K562 (cell line): ENCODE measurements around the gene DCAF11. TPM values are rescaled to one million over a fixed set of nuclear protein-coding genes. Genes with fewer than 3 reads are reported as not detected.

ENCODE experiments used
- ATAC-seq: fragments of 200-7000 bp; cut with Tn5 transposase; 3 replicates; pipeline ENCODE4 v1.9.1; 2020; ENCODE audit warnings: moderate library complexity
- BruUV-seq: library from RNA; stranded (reverse); fragments of 400-500 nt; replicated peaks from 2 replicates; lab custom pipeline; 2021; lab: Mats Ljungman, UMichigan
- CTCF ChIA-PET: fragments of 300-600 bp; formaldehyde crosslinking; extraction: SDS; loops from one replicate; lab custom pipeline; 2021; ENCODE audit warnings: low intra/inter-chr PET ratio; lab: Yijun Ruan, JAX
- POLR2A ChIA-PET: fragments of 300-600, 350-650 bp; sonication (Branson Sonifier 250); formaldehyde crosslinking; extraction: SDS; loops from one replicate; lab custom pipeline; 2021; ENCODE audit warnings: antibody characterized with exemption, inconsistent platforms; lab: Yijun Ruan, JAX
- DNase-seq, 4 experiments: peaks; one replicate each; pipeline versions ENCODE4 v3.0.0 to v3.0.0-alpha.2; 2011 to 2018; ENCODE audit warnings: low spot score in 3 of 4, mixed read lengths in 3 of 4; ENCODE audit errors: extremely low read depth in 1 of 4
- FAIRE-seq: peaks from 2 replicates; lab custom pipeline; 2011; peaks lifted over from hg19 to GRCh38; lab: Jason Lieb, UNC
- H2AFZ ChIP-seq: 2 replicates; pipeline ENCODE4 v1.6.0; 2011; ENCODE audit warnings: low read depth, low read length, control low read depth, inconsistent platforms
- H3K27ac ChIP-seq: fragments of 200-600 bp; 3 replicates; pipeline ENCODE4 v1.8.0; 2011; ENCODE audit warnings: low read depth, mild to moderate bottlenecking, control low read depth, inconsistent platforms, low read length, moderate library complexity, mixed read lengths; ENCODE audit errors: extremely low read depth
- H3K27me3 ChIP-seq, 2 experiments: fragments of 300-600 bp in 1 of 2; 2 replicates in 1 of 2; 3 replicates in 1 of 2; pipeline versions ENCODE4 v1.6.0 to v1.8.0; 2011; ENCODE audit warnings: inconsistent platforms in 2 of 2, low read length in 2 of 2, mild to moderate bottlenecking in 1 of 2, mixed read lengths in 1 of 2, moderate library complexity in 1 of 2; ENCODE audit not compliant: control insufficient read depth in 2 of 2, insufficient read depth in 2 of 2
- H3K36me3 ChIP-seq: fragments of 300-600 bp; 3 replicates; pipeline ENCODE4 v1.8.0; 2011; ENCODE audit warnings: mild to moderate bottlenecking, low read length, inconsistent platforms; ENCODE audit not compliant: control insufficient read depth, insufficient read depth
- H3K4me1 ChIP-seq, 2 experiments: fragments of 200-600 bp in 1 of 2; replicated peaks in 1 of 2; 2 replicates in 1 of 2; 3 replicates in 1 of 2; pipeline versions ENCODE4 v1.5.1 to v1.8.0; 2011; ENCODE audit warnings: inconsistent platforms in 2 of 2, low read length in 2 of 2, mild to moderate bottlenecking in 1 of 2, mixed read lengths in 1 of 2, moderate library complexity in 1 of 2; ENCODE audit not compliant: control insufficient read depth in 2 of 2, insufficient read depth in 2 of 2
- H3K4me2 ChIP-seq: 2 replicates; pipeline ENCODE4 v1.6.1; 2011; ENCODE audit warnings: low read length, control low read depth, inconsistent platforms, mixed read lengths; ENCODE audit not compliant: insufficient read depth
- H3K4me3 ChIP-seq: fragments of 200-600 bp; sonication (generic), shearing (Covaris generic); 2 replicates; pipeline ENCODE4 v1.5.1; 2016; ENCODE audit warnings: control low read depth, inconsistent platforms
- H3K79me2 ChIP-seq: fragments of 200-600 bp; 3 replicates; pipeline ENCODE4 v1.8.0; 2011; ENCODE audit warnings: low read length, inconsistent platforms; ENCODE audit not compliant: control insufficient read depth, insufficient read depth
- H3K9ac ChIP-seq, 2 experiments: 2 replicates each; pipeline versions ENCODE4 v1.6.0 to v1.6.1; 2011; ENCODE audit warnings: low read depth in 2 of 2, low read length in 2 of 2, control low read depth in 1 of 2, inconsistent platforms in 1 of 2, mild to moderate bottlenecking in 1 of 2, mixed read lengths in 1 of 2; ENCODE audit not compliant: insufficient read depth in 1 of 2
- H3K9me1 ChIP-seq: one replicate; pipeline ENCODE4 v1.6.0; 2011; ENCODE audit warnings: inconsistent platforms, mild to moderate bottlenecking, low read length, moderate library complexity; ENCODE audit not compliant: control insufficient read depth, insufficient read depth
- H3K9me3 ChIP-seq: replicated peaks from 2 replicates; pipeline ENCODE4 v1.5.1; 2011; ENCODE audit warnings: low read depth, low read length, inconsistent platforms; ENCODE audit not compliant: control insufficient read depth, insufficient read depth
- H4K20me1 ChIP-seq: replicated peaks from 2 replicates; pipeline ENCODE4 v1.6.1; 2011; ENCODE audit warnings: low read length, inconsistent platforms, mixed read lengths; ENCODE audit not compliant: control insufficient read depth, insufficient read depth
- C11orf30 ChIP-seq: fragments of 450-650 bp; IDR thresholded peaks from 2 replicates; pipeline ENCODE4 v1.6.1; 2016; ENCODE audit warnings: low read depth, mild to moderate bottlenecking
- ELF4 ChIP-seq: fragments of 450-650 bp; formaldehyde crosslinking; IDR thresholded peaks from 2 replicates; pipeline ENCODE4 v1.4.0; 2022; ENCODE audit warnings: missing genetic modification characterization
- GTF2E2 ChIP-seq: fragments of 200-800 bp; sonication (Bioruptor generic); IDR thresholded peaks from 2 replicates; pipeline ENCODE4 v1.6.1; 2016; ENCODE audit warnings: missing genetic modification characterization, missing compliant biosample characterization
- HDGF ChIP-seq: fragments of 450-650 bp; IDR thresholded peaks from 2 replicates; pipeline ENCODE4 v1.6.1; 2016
- HEY1 ChIP-seq: fragments of 250-450 bp; sonication (Bioruptor Pico); IDR thresholded peaks from 2 replicates; pipeline ENCODE4 v1.5.0; 2020; ENCODE audit warnings: mild to moderate bottlenecking, moderate library complexity, borderline replicate concordance
- HMGN3 ChIP-seq: IDR thresholded peaks from 2 replicates; pipeline ENCODE4 v1.6.1; 2011; ENCODE audit warnings: borderline replicate concordance, low read depth, mild to moderate bottlenecking, mixed read lengths, low read length; ENCODE audit not compliant: insufficient read length; ENCODE audit errors: extremely low read depth
- HNRNPLL ChIP-seq: fragments of 200-400 bp; formaldehyde crosslinking; IDR thresholded peaks from 2 replicates; pipeline ENCODE4 v1.6.1; 2017; ENCODE audit warnings: low read length, low read depth, mild to moderate bottlenecking; ENCODE audit not compliant: poor library complexity, severe bottlenecking
- PHF21A ChIP-seq: fragments of 450-650 bp; IDR thresholded peaks from 2 replicates; pipeline ENCODE4 v1.6.1; 2017; ENCODE audit warnings: low read depth, borderline replicate concordance
- PHF8 ChIP-seq: fragments of 200-600 bp; sonication (generic); IDR thresholded peaks from 2 replicates; pipeline ENCODE4 v1.6.1; 2012; ENCODE audit warnings: mixed run types, mild to moderate bottlenecking, inconsistent platforms, low read length, moderate library complexity, borderline replicate concordance
- YBX1 ChIP-seq: fragments of 450-650 bp; IDR thresholded peaks from 2 replicates; pipeline ENCODE4 v1.7.1; 2016; ENCODE audit warnings: mild to moderate bottlenecking
- ZEB2 ChIP-seq: fragments of 450-650 bp; IDR thresholded peaks from 2 replicates; pipeline ENCODE4 v1.6.1; 2016
- ZNF184 ChIP-seq: sonication (generic); formaldehyde crosslinking; IDR thresholded peaks from 2 replicates; pipeline ENCODE4 v1.5.0; 2020; ENCODE audit warnings: missing genetic modification reagents
- ZNF41 ChIP-seq: fragments of 250-450 bp; sonication (Bioruptor Pico); conservative IDR thresholded peaks from 2 replicates; pipeline ENCODE4 v1.4.0; 2020; ENCODE audit warnings: mild to moderate bottlenecking
- WGBS: fragments of 100-300 bp; shearing (Covaris generic); methylation state at CpG from one replicate; pipeline ENCODE4 v1.1.6; 2016; ENCODE audit warnings: low coverage, mixed read lengths; ENCODE audit not compliant: insufficient coverage; ENCODE audit errors: missing lambda C conversion rate; 5-methylcytosine and 5-hydroxymethylcytosine counted together
- in situ Hi-C: fragments of 300-500 bp; cut with MboI; formaldehyde crosslinking; loops from 4 replicates; pipeline ENCODE4 v1.15.0; 2018; ENCODE audit warnings: inconsistent platforms, mixed read lengths
- intact Hi-C: fragments of 100-400 bp; cut with micrococcal nuclease; formaldehyde crosslinking; loops from 2 replicates; pipeline ENCODE4 v1.14.2; 2022
- polyA plus RNA-seq, 8 experiments: library from polyadenylated mRNA; depleted of rRNA in 4 of 8; stranded (reverse) in 5 of 8; unstranded in 3 of 8; fragments of >200 nt; fragmentation: Nextera tagmentation in 2 of 8; fragmentation: Illumina TruSeq in 1 of 8; extraction: Ambion mirVana in 2 of 8; extraction: Trizol in 1 of 8; gene quantifications; 2 replicates each; pipeline versions ENCODE4 v1.2.1 to v1.2.3, GENCODE V29; 2011 to 2014; ENCODE audit warnings: inconsistent platforms in 1 of 8, missing spikeins in 1 of 8
- total RNA-seq, 7 experiments: library from RNA; depleted of rRNA in 6 of 7; stranded (reverse); fragments of >200 nt in 6 of 7; fragmentation: Illumina TruSeq in 2 of 7; extraction: Trizol in 2 of 7; gene quantifications; 2 replicates each; pipeline versions ENCODE4 v1.2.1 to v1.2.3, GENCODE V29; 2011 to 2021; ENCODE audit warnings: low replicate concordance in 1 of 7
- TF ChIP-seq, protein P1 (sequence below): sonication (generic); formaldehyde crosslinking; IDR thresholded peaks from 2 replicates; pipeline ENCODE4 v1.8.1; 2022; ENCODE audit warnings: missing genetic modification reagents
- TF ChIP-seq, protein P2 (sequence below): IDR thresholded peaks from 2 replicates; pipeline ENCODE4 v1.6.1; 2016; ENCODE audit warnings: missing genetic modification characterization, missing compliant biosample characterization
- TF ChIP-seq, protein P3 (sequence below): fragments of 450-650 bp; IDR thresholded peaks from 2 replicates; pipeline ENCODE4 v1.6.1; 2014; ENCODE audit warnings: low read depth, mild to moderate bottlenecking, moderate library complexity, borderline replicate concordance

DCAF11 gene
- total and polyA plus RNA-seq, 9 of the 15 experiments (the other 6 are each of a cell fraction or from before 2014, with no cell fraction given): 8.5 to 46.2 (median 36.4) TPM

DNA sequence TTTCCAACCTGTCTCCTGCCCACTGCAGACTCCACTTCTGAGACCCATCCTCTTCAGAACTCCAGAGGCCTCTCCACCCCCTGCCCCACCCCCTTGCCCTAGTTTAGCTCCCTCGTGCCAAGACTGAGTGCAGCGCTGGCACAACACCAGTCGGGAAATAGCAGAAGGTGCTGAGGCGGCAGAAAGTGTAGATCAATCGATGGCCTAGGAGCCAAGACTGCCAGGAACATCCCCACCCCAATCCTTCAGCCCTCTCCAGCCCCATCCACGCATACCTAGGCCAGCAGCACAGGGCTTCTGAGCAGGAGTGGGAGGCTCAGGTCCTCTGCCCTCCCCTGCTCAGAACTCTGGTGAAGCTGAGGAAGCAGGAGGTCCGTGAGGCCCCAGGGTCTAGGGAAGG, 42.1 kb upstream of the DCAF11 start:
- TF ChIP-seq HNRNPLL: no peak
- no peak for TF ChIP-seq C11orf30
- TF ChIP-seq, protein P1, sequence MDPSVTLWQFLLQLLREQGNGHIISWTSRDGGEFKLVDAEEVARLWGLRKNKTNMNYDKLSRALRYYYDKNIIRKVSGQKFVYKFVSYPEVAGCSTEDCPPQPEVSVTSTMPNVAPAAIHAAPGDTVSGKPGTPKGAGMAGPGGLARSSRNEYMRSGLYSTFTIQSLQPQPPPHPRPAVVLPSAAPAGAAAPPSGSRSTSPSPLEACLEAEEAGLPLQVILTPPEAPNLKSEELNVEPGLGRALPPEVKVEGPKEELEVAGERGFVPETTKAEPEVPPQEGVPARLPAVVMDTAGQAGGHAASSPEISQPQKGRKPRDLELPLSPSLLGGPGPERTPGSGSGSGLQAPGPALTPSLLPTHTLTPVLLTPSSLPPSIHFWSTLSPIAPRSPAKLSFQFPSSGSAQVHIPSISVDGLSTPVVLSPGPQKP (CRISPR knock-in tag): no peak
- TF ChIP-seq YBX1: no peak
- no peak for TF ChIP-seq GTF2E2 (tag)
- TF ChIP-seq ZNF41 (CRISPR knock-in tag): no peak
- no peak for TF ChIP-seq HEY1 (CRISPR knock-in tag)
- no peak for TF ChIP-seq PHF21A
- TF ChIP-seq, protein P2, sequence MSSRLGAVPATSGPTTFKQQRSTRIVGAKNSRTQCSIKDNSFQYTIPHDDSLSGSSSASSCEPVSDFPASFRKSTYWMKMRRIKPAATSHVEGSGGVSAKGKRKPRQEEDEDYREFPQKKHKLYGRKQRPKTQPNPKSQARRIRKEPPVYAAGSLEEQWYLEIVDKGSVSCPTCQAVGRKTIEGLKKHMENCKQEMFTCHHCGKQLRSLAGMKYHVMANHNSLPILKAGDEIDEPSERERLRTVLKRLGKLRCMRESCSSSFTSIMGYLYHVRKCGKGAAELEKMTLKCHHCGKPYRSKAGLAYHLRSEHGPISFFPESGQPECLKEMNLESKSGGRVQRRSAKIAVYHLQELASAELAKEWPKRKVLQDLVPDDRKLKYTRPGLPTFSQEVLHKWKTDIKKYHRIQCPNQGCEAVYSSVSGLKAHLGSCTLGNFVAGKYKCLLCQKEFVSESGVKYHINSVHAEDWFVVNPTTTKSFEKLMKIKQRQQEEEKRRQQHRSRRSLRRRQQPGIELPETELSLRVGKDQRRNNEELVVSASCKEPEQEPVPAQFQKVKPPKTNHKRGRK (tag): no peak
- TF ChIP-seq, protein P3, sequence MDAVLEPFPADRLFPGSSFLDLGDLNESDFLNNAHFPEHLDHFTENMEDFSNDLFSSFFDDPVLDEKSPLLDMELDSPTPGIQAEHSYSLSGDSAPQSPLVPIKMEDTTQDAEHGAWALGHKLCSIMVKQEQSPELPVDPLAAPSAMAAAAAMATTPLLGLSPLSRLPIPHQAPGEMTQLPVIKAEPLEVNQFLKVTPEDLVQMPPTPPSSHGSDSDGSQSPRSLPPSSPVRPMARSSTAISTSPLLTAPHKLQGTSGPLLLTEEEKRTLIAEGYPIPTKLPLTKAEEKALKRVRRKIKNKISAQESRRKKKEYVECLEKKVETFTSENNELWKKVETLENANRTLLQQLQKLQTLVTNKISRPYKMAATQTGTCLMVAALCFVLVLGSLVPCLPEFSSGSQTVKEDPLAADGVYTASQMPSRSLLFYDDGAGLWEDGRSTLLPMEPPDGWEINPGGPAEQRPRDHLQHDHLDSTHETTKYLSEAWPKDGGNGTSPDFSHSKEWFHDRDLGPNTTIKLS: no peak
- TF ChIP-seq PHF8: no peak
- no peak for TF ChIP-seq ZEB2
- TF ChIP-seq ZNF184: no peak
- no peak for TF ChIP-seq HDGF
- TF ChIP-seq HMGN3: no peak
- no peak for TF ChIP-seq ELF4 (CRISPR knock-in tag)
- TF ChIP-seq, all 486 proteins: peak for 0
- no TSS peak for BruUV-seq
- Histone ChIP-seq H3K4me3 (no peak overlapping the region), H3K27ac (no peak overlapping the region), H4K20me1 (no peaks in the 10 kb centered on the region), H3K4me2 (no peak overlapping the region), H3K9ac (0 out of 4 replicates have a peak overlapping the region, but pooled peaks of 1 of the 2 experiments have one; percentile 35), H3K4me1 (peaks cover 0 to 12% of the 10 kb centered on the region in 2 experiments; a peak in 2 of 5 replicates), H3K36me3 (no peaks in the 10 kb centered on the region), H3K27me3 (peaks cover 0 to 44% of the 10 kb centered on the region in 2 experiments; a peak in 3 of 5 replicates), H2AFZ (no peak overlapping the region), H3K79me2 (no peaks in the 10 kb centered on the region), H3K9me1 (no peaks in the 10 kb centered on the region), H3K9me3 (no peaks in the 10 kb centered on the region)
- in situ Hi-C loops (no loop called here), intact Hi-C loops (no loop called here)
- CTCF ChIA-PET: no interaction called here
- POLR2A ChIA-PET: no interaction called here
- DNase-seq: no peak
- ATAC-seq: no peak
- no peak for FAIRE-seq
- WGBS: 3% methylated on average over 5 of the region's 7 CpGs
